Astrocyte (in vitro differentiated cells and primary cell): ENCODE results near the gene COG7. TPM values are rescaled to one million over a fixed set of nuclear protein-coding genes. Genes with fewer than 3 reads are reported as not detected.

Experiments used
- DNase-seq: peaks from one replicate; pipeline ENCODE4 v3.0.0-alpha.2; 2010; ENCODE audit warnings: low read depth
- FAIRE-seq: peaks from 2 replicates; lab custom pipeline; 2011; peaks lifted over from hg19 to GRCh38; lab: Jason Lieb, UNC
- H2AFZ ChIP-seq: 2 replicates; pipeline ENCODE4 v1.6.0; 2012; ENCODE audit warnings: low read depth, low read length, inconsistent platforms
- H3K27ac ChIP-seq: 2 replicates; pipeline ENCODE4 v1.5.1; 2011; ENCODE audit warnings: low read depth, low read length, inconsistent platforms
- H3K27me3 ChIP-seq: 2 replicates; pipeline ENCODE4 v1.6.0; 2011; ENCODE audit warnings: low read length, inconsistent platforms; ENCODE audit not compliant: insufficient read depth
- H3K36me3 ChIP-seq: 2 replicates; pipeline ENCODE4 v1.5.1; 2011; ENCODE audit warnings: low read length, inconsistent platforms; ENCODE audit not compliant: insufficient read depth
- H3K4me1 ChIP-seq: 2 replicates; pipeline ENCODE4 v1.5.1; 2011; ENCODE audit warnings: low read length, inconsistent platforms; ENCODE audit not compliant: insufficient read depth
- H3K4me2 ChIP-seq: 2 replicates; pipeline ENCODE4 v1.6.0; 2012; ENCODE audit warnings: low read length, inconsistent platforms
- H3K4me3 ChIP-seq: 2 replicates; pipeline ENCODE4 v1.5.1; 2011; ENCODE audit warnings: low read depth, mild to moderate bottlenecking, low read length, inconsistent platforms; ENCODE audit not compliant: insufficient read depth
- H3K79me2 ChIP-seq: 2 replicates; pipeline ENCODE4 v1.6.0; 2012; ENCODE audit warnings: mild to moderate bottlenecking, low read length, inconsistent platforms; ENCODE audit not compliant: insufficient read depth
- H3K9ac ChIP-seq: 2 replicates; pipeline ENCODE4 v1.6.0; 2012; ENCODE audit warnings: mild to moderate bottlenecking, low read length, inconsistent platforms
- H3K9me3 ChIP-seq: 2 replicates; pipeline ENCODE4 v1.5.1; 2012; ENCODE audit warnings: low read depth, mild to moderate bottlenecking, low read length, inconsistent platforms; ENCODE audit not compliant: insufficient read depth
- H4K20me1 ChIP-seq: 2 replicates; pipeline ENCODE4 v1.6.0; 2012; ENCODE audit warnings: low read length, inconsistent platforms; ENCODE audit not compliant: insufficient read depth
- H3K27ac Mint-ChIP-seq: one replicate; pipeline ENCODE4 v1.8.0; 2021; ENCODE audit warnings: mild to moderate bottlenecking, mixed read lengths; ENCODE audit not compliant: unreplicated experiment
- H3K27me3 Mint-ChIP-seq: one replicate; pipeline ENCODE4 v1.8.0; 2021; ENCODE audit warnings: low read depth, mixed read lengths; ENCODE audit not compliant: unreplicated experiment
- H3K36me3 Mint-ChIP-seq: one replicate; pipeline ENCODE4 v1.8.0; 2021; ENCODE audit warnings: low read depth, mixed read lengths; ENCODE audit not compliant: unreplicated experiment
- H3K4me1 Mint-ChIP-seq: one replicate; pipeline ENCODE4 v1.8.0; 2021; ENCODE audit warnings: low read depth, mixed read lengths; ENCODE audit not compliant: unreplicated experiment
- H3K4me3 Mint-ChIP-seq: one replicate; pipeline ENCODE4 v1.8.0; 2021; ENCODE audit warnings: mild to moderate bottlenecking, moderate library complexity, mixed read lengths; ENCODE audit not compliant: unreplicated experiment
- H3K9me3 Mint-ChIP-seq: one replicate; pipeline ENCODE4 v1.8.0; 2021; ENCODE audit warnings: mild to moderate bottlenecking, mixed read lengths; ENCODE audit not compliant: unreplicated experiment
- EZH2 ChIP-seq: IDR thresholded peaks from 2 replicates; pipeline ENCODE4 v1.6.1; 2012; ENCODE audit warnings: mild to moderate bottlenecking, low read length, inconsistent platforms; ENCODE audit not compliant: insufficient read depth
- total RNA-seq: library from RNA; stranded (reverse); gene quantifications from 2 replicates; pipeline ENCODE4 v1.2.1, GENCODE V29; 2021
- TF ChIP-seq, protein P1 (sequence below): IDR thresholded peaks from 2 replicates; pipeline ENCODE4 v1.5.1; 2011; ENCODE audit warnings: low read depth, mild to moderate bottlenecking, inconsistent platforms, low read length, moderate library complexity; ENCODE audit not compliant: insufficient read depth

COG7 gene
- total RNA-seq, 1 donor from 2014 or later, result 19.8 TPM

GRCh38 chr16:23406546-23407240 lies 46.3 kb downstream of the COG7 start:
- FAIRE-seq (no peak), DNase-seq (no peak)
- H3K27ac ChIP-seq, result no peak overlapping the region
- H3K4me3 ChIP-seq, result no peak overlapping the region
- no peaks in the 10 kb centered on the region for H3K27me3 Mint-ChIP-seq
- H3K4me2 ChIP-seq, result no peak overlapping the region
- peaks cover 33% of the 10 kb centered on the region for H3K36me3 Mint-ChIP-seq
- no peaks in the 10 kb centered on the region for H3K79me2 ChIP-seq
- no peaks in the 10 kb centered on the region for H3K9me3 Mint-ChIP-seq
- peaks cover 16% of the 10 kb centered on the region for H3K4me1 Mint-ChIP-seq
- TF ChIP-seq, protein P1, sequence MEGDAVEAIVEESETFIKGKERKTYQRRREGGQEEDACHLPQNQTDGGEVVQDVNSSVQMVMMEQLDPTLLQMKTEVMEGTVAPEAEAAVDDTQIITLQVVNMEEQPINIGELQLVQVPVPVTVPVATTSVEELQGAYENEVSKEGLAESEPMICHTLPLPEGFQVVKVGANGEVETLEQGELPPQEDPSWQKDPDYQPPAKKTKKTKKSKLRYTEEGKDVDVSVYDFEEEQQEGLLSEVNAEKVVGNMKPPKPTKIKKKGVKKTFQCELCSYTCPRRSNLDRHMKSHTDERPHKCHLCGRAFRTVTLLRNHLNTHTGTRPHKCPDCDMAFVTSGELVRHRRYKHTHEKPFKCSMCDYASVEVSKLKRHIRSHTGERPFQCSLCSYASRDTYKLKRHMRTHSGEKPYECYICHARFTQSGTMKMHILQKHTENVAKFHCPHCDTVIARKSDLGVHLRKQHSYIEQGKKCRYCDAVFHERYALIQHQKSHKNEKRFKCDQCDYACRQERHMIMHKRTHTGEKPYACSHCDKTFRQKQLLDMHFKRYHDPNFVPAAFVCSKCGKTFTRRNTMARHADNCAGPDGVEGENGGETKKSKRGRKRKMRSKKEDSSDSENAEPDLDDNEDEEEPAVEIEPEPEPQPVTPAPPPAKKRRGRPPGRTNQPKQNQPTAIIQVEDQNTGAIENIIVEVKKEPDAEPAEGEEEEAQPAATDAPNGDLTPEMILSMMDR, result no peak
- no peak for TF ChIP-seq EZH2
- H3K9ac ChIP-seq, result no peak overlapping the region
- H4K20me1 ChIP-seq, result peaks cover 8% of the 10 kb centered on the region
- no peak overlapping the region for H3K4me3 Mint-ChIP-seq
- H3K27ac Mint-ChIP-seq, result no peak overlapping the region
- H3K9me3 ChIP-seq, result no peaks in the 10 kb centered on the region
- no peak overlapping the region for H2AFZ ChIP-seq
- peaks cover 14% of the 10 kb centered on the region for H3K4me1 ChIP-seq
- no peaks in the 10 kb centered on the region for H3K27me3 ChIP-seq
- peaks cover 19% of the 10 kb centered on the region for H3K36me3 ChIP-seq

GRCh38 chr16:23406024-23406423 lies 47.0 kb downstream of the COG7 start:
- TF ChIP-seq, protein P1, result no peak
- TF ChIP-seq EZH2, result no peak
- Histone ChIP-seq H3K9ac (no peak overlapping the region), H3K9me3 (no peaks in the 10 kb centered on the region), H3K4me2 (no peak overlapping the region), H3K27ac (no peak overlapping the region), H3K36me3 (peaks cover 21% of the 10 kb centered on the region), H3K27me3 (no peaks in the 10 kb centered on the region), H3K79me2 (no peaks in the 10 kb centered on the region), H3K4me3 (no peak overlapping the region), H2AFZ (no peak overlapping the region), H4K20me1 (peaks cover 8% of the 10 kb centered on the region), H3K4me1 (peaks cover 14% of the 10 kb centered on the region)
- Mint-ChIP-seq H3K27ac (no peak overlapping the region), H3K4me3 (no peak overlapping the region), H3K9me3 (no peaks in the 10 kb centered on the region), H3K4me1 (peaks cover 16% of the 10 kb centered on the region), H3K27me3 (no peaks in the 10 kb centered on the region), H3K36me3 (peaks cover 29% of the 10 kb centered on the region)
- FAIRE-seq (no peak), DNase-seq (no peak)

DNA sequence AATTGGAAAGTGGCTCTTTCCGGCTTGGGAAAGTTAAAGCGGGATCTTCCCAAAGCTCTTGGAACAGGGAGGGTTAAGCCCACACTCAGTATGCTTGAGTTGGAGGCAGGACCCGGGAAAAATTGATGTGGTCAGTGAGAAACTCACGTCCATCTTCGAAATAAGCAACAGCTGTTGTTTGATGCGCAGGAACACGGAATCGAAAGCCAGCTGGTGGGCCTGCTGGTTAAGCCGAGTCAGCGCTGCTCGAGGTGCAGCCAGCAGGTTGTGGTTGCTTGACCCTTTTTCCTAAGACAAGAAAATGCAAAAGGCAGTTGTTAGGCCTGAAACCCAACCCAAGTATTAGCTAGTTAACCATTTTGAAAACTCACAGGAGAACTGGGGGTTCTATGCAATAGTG lies 49.4 kb downstream of the COG7 start:
- TF ChIP-seq EZH2, result no peak
- TF ChIP-seq, protein P1, result no peak
- FAIRE-seq, result no peak
- peaks cover 29% of the 10 kb centered on the region for H3K36me3 Mint-ChIP-seq

More for the DNA sequence above, 49.4 kb downstream of the COG7 start:
- Histone ChIP-seq H3K9me3 (no peaks in the 10 kb centered on the region), H3K36me3 (peaks cover 24% of the 10 kb centered on the region), H4K20me1 (no peaks in the 10 kb centered on the region), H3K9ac (no peak overlapping the region), H3K27ac (no peak overlapping the region), H3K4me2 (no peak overlapping the region), H2AFZ (no peak overlapping the region), H3K79me2 (no peaks in the 10 kb centered on the region), H3K27me3 (no peaks in the 10 kb centered on the region), H3K4me3 (no peak overlapping the region), H3K4me1 (no peaks in the 10 kb centered on the region)
- no peak for DNase-seq
- Mint-ChIP-seq H3K9me3 (no peaks in the 10 kb centered on the region), H3K27me3 (no peaks in the 10 kb centered on the region), H3K4me1 (peaks cover 3% of the 10 kb centered on the region), H3K27ac (no peak overlapping the region), H3K4me3 (no peak overlapping the region)
